ENCODE results near the gene IPO8.

DNA sequence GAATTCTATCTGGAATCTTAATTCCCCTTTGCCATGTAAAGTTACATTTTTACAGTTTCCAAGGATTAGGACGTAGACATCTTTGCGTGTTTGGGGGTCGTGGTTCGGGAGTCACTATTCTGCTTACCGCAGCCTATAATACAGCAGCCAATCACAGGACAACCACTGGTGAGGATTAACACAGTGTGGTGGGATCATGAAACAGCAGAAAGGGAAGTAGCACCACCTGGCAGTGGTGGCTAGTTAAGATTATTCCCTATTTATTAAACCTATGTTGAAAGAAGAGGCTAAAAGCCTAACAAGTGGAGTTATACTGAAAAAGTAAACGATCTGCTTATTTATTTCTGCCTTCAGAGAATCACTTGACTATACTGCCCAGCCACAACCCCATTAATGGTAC lies 71.7 kb downstream of the IPO8 start:
- TF ChIP-seq, protein P1, sequence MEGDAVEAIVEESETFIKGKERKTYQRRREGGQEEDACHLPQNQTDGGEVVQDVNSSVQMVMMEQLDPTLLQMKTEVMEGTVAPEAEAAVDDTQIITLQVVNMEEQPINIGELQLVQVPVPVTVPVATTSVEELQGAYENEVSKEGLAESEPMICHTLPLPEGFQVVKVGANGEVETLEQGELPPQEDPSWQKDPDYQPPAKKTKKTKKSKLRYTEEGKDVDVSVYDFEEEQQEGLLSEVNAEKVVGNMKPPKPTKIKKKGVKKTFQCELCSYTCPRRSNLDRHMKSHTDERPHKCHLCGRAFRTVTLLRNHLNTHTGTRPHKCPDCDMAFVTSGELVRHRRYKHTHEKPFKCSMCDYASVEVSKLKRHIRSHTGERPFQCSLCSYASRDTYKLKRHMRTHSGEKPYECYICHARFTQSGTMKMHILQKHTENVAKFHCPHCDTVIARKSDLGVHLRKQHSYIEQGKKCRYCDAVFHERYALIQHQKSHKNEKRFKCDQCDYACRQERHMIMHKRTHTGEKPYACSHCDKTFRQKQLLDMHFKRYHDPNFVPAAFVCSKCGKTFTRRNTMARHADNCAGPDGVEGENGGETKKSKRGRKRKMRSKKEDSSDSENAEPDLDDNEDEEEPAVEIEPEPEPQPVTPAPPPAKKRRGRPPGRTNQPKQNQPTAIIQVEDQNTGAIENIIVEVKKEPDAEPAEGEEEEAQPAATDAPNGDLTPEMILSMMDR (IDR thresholded peaks at IDR 0.05; ENCODE audit: low read length): no peak
- TF ChIP-seq EZH2 (optimal IDR thresholded peaks at IDR 0.05; ENCODE audit: low read depth, low read length): no peak
